Skeletal muscle tissue (tissue), 4 donors: ENCODE data around the gene CDH4. TPM values are rescaled to one million over a fixed set of nuclear protein-coding genes. Genes with fewer than 3 reads are reported as not detected.

Source experiments
- H3K27ac ChIP-seq: one replicate; pipeline ENCODE4 v1.7.0; 2013; ENCODE audit warnings: mild to moderate bottlenecking, low read depth, low read length, inconsistent platforms
- H3K27me3 ChIP-seq, 3 donors: one replicate each; pipeline ENCODE4 v1.7.0; 2013; ENCODE audit warnings: low read length in 3 of 3; ENCODE audit not compliant: control insufficient read depth in 3 of 3, insufficient read depth in 3 of 3
- H3K36me3 ChIP-seq, 3 donors: one replicate each; pipeline ENCODE4 v1.7.0; 2013; ENCODE audit warnings: low read length in 3 of 3; ENCODE audit not compliant: control insufficient read depth in 3 of 3, insufficient read depth in 3 of 3
- H3K4me1 ChIP-seq, 3 donors: one replicate each; pipeline ENCODE4 v1.7.0; 2013; ENCODE audit warnings: low read length in 3 of 3, mild to moderate bottlenecking in 3 of 3; ENCODE audit not compliant: control insufficient read depth in 3 of 3, insufficient read depth in 3 of 3
- H3K4me3 ChIP-seq, 3 donors: one replicate each; pipeline ENCODE4 v1.7.0; 2013; ENCODE audit warnings: low read length in 3 of 3
- H3K9ac ChIP-seq, 3 donors: one replicate each; pipeline ENCODE4 v1.7.0; 2013; ENCODE audit warnings: low read length in 3 of 3, mild to moderate bottlenecking in 3 of 3, moderate library complexity in 2 of 3, low read depth in 1 of 3
- H3K9me3 ChIP-seq, 3 donors: one replicate each; pipeline ENCODE4 v1.7.0; 2013; ENCODE audit warnings: low read length in 3 of 3; ENCODE audit not compliant: control insufficient read depth in 3 of 3
- total RNA-seq: library from RNA; depleted of rRNA; stranded (reverse); fragments of >200 nt; gene quantifications from one replicate; pipeline ENCODE4 v1.2.3, GENCODE V29; 2014
- donor health status: Osteomylitis.

CDH4 gene
- total RNA-seq, 1 donor from 2014 or later, result 0.52 TPM

DNA sequence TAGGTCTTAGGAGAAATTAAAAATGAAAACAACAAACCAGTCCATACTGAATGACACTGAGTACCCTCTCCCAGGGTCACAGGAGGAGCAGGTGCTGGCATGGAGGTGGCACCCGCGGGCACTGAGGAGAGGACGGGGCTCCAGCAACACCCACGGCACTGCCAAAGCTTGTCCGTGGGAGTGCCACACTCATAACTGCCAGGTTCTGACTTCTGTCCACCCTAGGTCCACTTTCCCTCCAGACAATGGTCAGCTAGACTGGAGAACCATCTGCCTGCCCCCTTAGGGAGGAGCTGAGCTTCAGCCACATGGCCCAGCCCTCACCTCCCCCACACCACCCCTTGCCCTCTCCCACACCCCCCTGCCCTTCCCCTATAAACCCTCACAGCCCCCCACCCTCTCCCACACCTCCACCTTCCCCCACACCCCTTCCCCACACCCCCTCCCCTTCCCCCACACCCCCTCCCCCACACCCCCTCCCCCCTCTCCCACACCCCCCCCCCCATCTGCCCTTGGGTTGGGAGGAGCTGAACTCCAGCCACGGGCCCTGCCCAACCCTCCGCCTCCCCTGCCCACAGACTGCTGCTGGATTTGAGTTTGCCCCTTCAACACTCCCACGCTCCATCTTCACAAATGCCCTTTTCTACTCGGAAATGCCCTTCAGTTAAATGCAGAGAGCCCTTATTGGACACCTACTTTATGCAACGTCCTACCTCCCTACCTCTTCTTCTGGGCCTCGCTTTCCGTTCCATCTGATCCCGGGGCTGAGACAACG, 684.1 kb downstream of the CDH4 start:
- Histone ChIP-seq H3K27ac (no peak overlapping the region), H3K4me1 (no peaks in the 10 kb centered on the region), H3K9ac (no peak overlapping the region), H3K9me3 (no peaks in the 10 kb centered on the region), H3K36me3 (no peaks in the 10 kb centered on the region), H3K27me3 (no peaks in the 10 kb centered on the region), H3K4me3 (no peak overlapping the region)

DNA sequence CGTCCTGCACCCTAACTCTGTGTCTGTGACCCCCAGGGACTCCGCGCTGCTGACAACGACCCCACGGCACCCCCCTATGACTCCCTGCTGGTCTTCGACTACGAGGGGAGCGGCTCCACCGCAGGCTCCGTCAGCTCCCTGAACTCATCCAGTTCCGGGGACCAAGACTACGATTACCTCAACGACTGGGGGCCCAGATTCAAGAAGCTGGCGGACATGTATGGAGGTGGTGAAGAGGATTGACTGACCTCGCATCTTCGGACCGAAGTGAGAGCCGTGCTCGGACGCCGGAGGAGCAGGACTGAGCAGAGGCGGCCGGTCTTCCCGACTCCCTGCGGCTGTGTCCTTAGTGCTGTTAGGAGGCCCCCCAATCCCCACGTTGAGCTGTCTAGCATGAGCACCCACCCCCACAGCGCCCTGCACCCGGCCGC, 684.7 kb downstream of the CDH4 start:
- Histone ChIP-seq H3K27ac (no peak overlapping the region), H3K4me1 (no peaks in the 10 kb centered on the region), H3K4me3 (no peak overlapping the region), H3K27me3 (no peaks in the 10 kb centered on the region), H3K9ac (no peak overlapping the region), H3K9me3 (no peaks in the 10 kb centered on the region), H3K36me3 (no peaks in the 10 kb centered on the region)

DNA sequence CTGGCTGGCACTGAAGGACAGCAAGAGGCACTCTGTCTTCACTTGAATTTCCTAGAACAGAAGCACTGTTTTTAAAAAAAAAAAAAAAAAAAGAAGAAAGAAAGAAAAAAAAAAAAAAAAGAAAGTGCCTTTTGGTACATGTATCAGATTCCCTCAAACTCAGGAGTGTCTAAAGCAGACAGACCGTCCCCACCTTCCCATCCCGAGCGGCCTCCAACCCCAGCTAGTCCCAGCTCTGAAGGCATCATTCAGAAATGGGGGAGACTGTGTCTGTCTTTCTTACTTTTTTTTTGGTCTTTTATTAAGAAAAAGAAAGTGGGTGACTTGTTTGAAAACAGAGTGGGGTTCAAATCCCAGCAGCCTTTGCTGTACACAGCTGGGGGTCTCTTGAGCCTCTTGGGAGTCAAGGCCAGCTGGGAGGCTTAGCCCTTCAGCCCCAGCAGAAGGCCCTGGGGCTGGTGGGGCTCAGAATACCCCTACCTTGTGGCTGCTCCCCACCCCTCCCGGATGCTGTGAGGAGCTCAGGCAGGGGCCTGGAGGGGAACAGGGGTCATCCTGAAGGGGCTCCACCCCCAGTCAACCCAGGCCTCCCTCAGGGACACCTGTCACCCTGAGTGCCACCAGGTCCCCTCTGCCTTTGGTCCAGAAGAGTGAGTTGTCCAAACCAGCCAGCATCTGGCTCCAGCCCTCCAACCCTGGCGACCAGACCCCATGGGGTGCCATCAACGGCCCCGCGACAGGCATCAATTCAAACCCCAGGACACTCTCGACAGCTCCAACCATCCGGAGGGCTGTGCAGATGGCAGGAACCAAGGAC, 685.3 kb downstream of the CDH4 start:
- Histone ChIP-seq H3K9me3 (no peaks in the 10 kb centered on the region), H3K4me3 (no peak overlapping the region), H3K9ac (no peak overlapping the region), H3K27ac (no peak overlapping the region), H3K4me1 (no peaks in the 10 kb centered on the region), H3K36me3 (no peaks in the 10 kb centered on the region), H3K27me3 (no peaks in the 10 kb centered on the region)

DNA sequence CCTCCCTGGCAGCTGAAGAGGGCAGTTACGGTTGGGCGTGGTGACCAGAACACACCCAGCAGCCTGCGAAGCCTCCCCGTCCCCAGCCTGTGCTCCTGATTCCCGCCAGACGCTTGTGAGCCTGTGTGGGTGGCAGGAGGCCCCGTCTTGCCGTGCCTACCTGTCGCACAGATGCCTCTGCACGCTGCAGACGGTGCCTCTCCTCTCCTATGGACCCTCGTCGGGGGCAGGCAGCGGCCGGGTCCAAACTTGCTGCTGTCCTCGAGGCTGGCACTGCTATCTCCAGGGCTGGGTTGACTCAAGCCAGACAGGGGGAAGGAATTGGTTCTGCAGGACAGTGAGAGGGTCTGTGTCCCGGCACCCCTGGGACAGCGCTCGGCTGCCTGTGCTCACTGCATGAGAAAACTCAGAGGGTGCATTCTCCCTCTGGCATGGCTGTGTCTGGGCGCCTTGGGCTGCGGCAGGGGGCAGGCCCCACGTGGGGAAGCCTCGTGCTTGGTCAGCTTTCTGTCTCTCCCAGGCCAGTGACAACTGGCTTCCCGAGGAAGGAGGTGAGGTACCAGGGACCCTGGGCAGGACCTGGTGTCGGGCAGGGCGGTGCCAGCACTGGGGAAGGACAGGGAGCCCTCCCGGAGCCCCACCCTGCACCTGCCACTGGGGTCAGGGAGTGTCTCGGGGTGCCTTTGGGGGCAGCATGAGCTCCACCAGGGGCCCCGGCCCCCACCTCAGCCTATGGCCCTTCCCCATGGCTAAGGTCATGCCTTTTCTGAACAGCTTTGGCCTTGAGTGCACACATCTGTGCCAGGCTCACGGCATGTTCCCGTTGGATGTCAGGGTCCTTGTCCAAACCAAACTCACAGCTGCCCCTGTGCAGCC, 686.1 kb downstream of the CDH4 start:
- no peaks in the 10 kb centered on the region for H3K27me3 ChIP-seq
- no peak overlapping the region for H3K4me3 ChIP-seq
- no peak overlapping the region for H3K9ac ChIP-seq
- H3K27ac ChIP-seq, result no peak overlapping the region
- H3K4me1 ChIP-seq, result no peaks in the 10 kb centered on the region
- H3K36me3 ChIP-seq, result no peaks in the 10 kb centered on the region
- no peaks in the 10 kb centered on the region for H3K9me3 ChIP-seq

DNA sequence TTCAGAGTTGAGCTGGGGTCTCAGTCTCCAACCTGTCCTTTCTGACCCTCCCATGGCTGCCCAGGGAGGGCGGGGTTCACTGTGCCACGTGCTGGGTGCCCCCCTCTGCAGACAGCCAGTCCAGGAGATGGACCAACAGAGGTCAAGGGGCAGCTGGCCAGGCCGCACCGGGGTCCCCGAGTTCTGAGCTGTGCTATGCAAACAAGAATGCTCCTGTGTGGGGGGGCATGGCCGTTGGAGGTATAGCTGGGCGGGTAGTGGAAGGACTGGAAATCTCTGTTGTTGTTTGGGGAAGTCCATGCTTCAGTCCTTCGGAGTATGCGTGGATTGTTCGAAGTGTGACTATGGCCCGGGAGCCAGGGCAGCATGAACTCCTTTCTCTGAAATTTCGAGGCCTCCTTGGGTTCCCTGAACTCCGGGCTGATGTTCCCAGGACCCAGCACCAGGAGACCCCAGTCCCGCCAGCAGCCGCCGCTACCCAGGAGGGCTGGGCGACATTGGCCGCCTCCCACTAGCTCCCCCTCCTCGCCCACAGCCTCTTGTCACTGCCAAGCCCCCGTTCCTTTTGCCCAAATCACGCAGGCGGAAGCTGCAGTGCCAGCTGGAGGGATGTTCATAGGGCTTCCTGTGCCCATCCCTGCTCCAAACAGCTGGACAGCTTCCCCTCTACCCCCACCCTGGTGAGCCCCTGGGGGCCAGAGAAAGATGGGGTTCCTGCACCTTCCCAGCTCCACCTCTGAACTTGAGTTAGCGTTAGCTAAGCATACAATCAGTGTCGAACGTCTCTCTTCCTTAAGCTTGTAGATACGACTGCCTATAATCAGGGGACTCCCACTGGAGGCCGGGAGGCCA, 687.0 kb downstream of the CDH4 start:
- no peak overlapping the region for H3K4me3 ChIP-seq

DNA sequence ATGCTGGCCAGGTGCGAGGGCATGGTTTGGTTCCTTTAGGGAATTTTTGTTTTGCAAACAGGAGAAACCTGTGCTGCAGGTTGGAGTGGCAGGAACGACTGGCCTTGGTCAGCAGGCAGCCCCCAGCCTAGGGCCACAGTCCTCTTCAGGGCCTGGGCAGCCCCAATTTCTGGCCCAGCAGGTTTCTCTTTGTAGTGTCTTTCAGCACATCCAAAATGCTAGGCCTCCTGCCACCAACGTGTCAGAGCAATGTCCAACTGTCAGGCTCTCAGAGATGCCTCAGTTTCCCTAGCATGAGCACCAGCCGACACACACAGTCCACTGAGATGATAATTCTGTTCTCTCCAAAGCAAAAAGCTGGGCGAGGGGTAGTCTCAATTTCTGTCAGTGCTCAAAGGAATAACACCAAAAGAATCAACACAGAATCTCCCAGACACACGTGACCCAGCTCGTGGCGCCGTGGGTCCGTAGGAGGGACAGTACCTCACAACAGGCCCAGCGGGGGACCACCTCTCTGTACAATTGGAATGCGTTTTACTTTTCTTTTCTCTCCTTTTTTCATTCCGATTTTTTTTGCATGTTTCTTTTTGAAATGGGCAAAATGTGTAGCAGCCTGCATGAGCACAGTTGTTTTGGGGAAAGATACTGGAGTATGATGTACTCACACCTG, 687.8 kb downstream of the CDH4 start:
- Histone ChIP-seq H3K27me3 (no peaks in the 10 kb centered on the region), H3K27ac (no peak overlapping the region), H3K4me1 (no peaks in the 10 kb centered on the region), H3K9me3 (no peaks in the 10 kb centered on the region), H3K9ac (no peak overlapping the region), H3K4me3 (no peak overlapping the region), H3K36me3 (no peaks in the 10 kb centered on the region)

More for the DNA sequence above, 687.0 kb downstream of the CDH4 start:
- no peak overlapping the region for H3K27ac ChIP-seq
- H3K9me3 ChIP-seq, result no peaks in the 10 kb centered on the region
- H3K36me3 ChIP-seq, result no peaks in the 10 kb centered on the region
- no peaks in the 10 kb centered on the region for H3K27me3 ChIP-seq
- no peaks in the 10 kb centered on the region for H3K4me1 ChIP-seq
- H3K9ac ChIP-seq, result no peak overlapping the region

DNA sequence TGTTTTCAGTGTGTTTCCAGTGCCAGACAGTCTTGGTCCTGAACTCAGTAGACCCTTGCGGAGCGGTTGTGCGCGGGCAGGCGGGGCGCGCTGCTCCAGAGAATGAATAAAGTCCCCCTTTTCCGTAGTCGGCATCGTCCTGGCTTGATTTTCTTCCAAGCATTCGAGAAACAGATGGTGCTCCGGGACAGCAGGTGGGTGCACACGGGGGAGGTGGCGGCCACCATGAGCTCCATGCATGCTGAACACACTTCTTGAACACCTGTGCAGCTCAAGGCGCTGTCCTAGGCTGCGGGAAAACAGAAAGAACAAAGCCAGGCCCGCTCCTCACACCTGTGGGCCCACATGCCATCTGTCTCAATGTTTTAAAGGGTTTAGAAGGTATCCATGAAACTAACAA, 688.4 kb downstream of the CDH4 start:
- no peaks in the 10 kb centered on the region for H3K27me3 ChIP-seq
- H3K4me1 ChIP-seq, result no peaks in the 10 kb centered on the region
- no peak overlapping the region for H3K4me3 ChIP-seq
- H3K27ac ChIP-seq, result no peak overlapping the region
- H3K36me3 ChIP-seq, result no peaks in the 10 kb centered on the region
- H3K9ac ChIP-seq, result no peak overlapping the region
- H3K9me3 ChIP-seq, result no peaks in the 10 kb centered on the region

DNA sequence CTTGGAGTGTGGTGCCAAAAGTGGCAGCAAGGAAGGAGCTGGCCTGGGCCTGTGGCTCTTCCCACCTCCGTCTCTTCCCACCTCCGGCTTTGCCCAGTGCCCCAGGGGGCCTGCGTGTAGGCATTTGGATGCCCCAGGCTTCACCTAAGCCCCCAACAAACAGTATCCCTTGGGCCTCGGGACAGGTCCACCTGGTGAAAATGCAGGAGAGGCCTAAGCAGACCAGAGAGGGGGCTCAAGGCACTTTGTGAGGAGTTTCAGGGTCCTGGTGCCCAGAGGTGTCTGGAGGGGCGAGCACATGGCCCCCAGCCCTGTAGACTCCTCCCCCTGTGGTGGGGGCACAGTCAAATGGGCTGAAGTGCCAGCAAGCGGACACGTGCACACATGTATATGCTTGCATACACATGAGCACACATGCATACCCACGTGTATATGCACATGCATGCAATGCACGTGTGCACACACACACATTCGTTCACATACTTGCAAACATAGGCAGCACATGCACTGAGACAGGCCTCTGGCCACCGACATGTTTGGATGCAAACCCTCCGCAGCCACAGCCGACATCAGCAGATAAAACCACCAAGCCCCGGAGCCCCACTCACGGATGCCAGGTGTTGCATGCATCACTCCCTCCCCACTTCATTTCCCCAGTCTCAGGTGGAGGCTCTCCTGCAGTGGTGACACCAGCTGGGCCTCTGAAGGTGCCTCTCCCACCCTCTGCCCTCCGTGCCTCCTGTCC, 689.1 kb downstream of the CDH4 start:
- no peak overlapping the region for H3K27ac ChIP-seq
- H3K9ac ChIP-seq, result no peak overlapping the region
- H3K27me3 ChIP-seq, result no peaks in the 10 kb centered on the region
- no peaks in the 10 kb centered on the region for H3K4me1 ChIP-seq
- no peak overlapping the region for H3K4me3 ChIP-seq
- no peaks in the 10 kb centered on the region for H3K36me3 ChIP-seq
- H3K9me3 ChIP-seq, result no peaks in the 10 kb centered on the region
